IPS-NIHi7 (cell line): Measurements from ENCODE around the gene THG1L.
"Not testable (repeated sequence)": the region's sequence is repeated elsewhere in the genome, so short reads cannot be mapped to it uniquely, and the experiment has no call there.

ENCODE experiments used
- DNase-seq: peaks from one replicate; pipeline ENCODE4 v3.0.0; 2012; ENCODE audit warnings: mixed read lengths; ENCODE audit errors: extremely low spot score

The THG1L gene

GRCh38 chr5:157727858-157728257, 3.4 kb upstream of the THG1L start:
- DNase-seq: not testable (repeated sequence)

GRCh38 chr5:157729858-157730257, 1.4 kb upstream of the THG1L start:
- no peak for DNase-seq

GRCh38 chr5:157730900-157731271, 334 bp upstream of the THG1L start:
- DNase-seq: no peak

GRCh38 chr5:157732130-157732514, 902 bp downstream of the THG1L start:
- DNase-seq: no peak

- no peak for DNase-seq
Measured at GRCh38 chr5:157732596-157733262, 1.5 kb downstream of the THG1L start.

GRCh38 chr5:157734436-157734835, 3.2 kb downstream of the THG1L start:
- DNase-seq: no peak

- DNase-seq: no peak
Measured at GRCh38 chr5:157735991-157736390, 4.8 kb downstream of the THG1L start.

GRCh38 chr5:157739388-157740228, 8.4 kb downstream of the THG1L start:
- DNase-seq: no peak

GRCh38 chr5:157740229-157740610, 9.0 kb downstream of the THG1L start:
- DNase-seq: peak; percentile 70

- no peak for DNase-seq
Measured at GRCh38 chr5:157741131-157741530, 9.9 kb downstream of the THG1L start.

GRCh38 chr5:157743163-157744050, 12.2 kb downstream of the THG1L start, which contains the start of gene LSM11:
TSS of gene LSM11 (plus strand) at chr5:157743712. CDS start at chr5:157743751, 39 bp downstream.
- peak; percentile 95 for DNase-seq

- DNase-seq: peak; percentile 12
Measured at GRCh38 chr5:157744051-157745011, 13.1 kb downstream of the THG1L start.

- no peak for DNase-seq
Measured at GRCh38 chr5:157745041-157745456, 13.8 kb downstream of the THG1L start.

- DNase-seq: no peak
Measured at GRCh38 chr5:157747173-157747740, 16.0 kb downstream of the THG1L start.

GRCh38 chr5:157747766-157748700, 16.8 kb downstream of the THG1L start:
- DNase-seq: no peak

GRCh38 chr5:157748760-157749461, 17.7 kb downstream of the THG1L start:
- DNase-seq: no peak

- DNase-seq: no peak
Measured at GRCh38 chr5:157749462-157749799, 18.2 kb downstream of the THG1L start.

- no peak for DNase-seq
Measured at GRCh38 chr5:157750320-157750719, 19.1 kb downstream of the THG1L start.

- DNase-seq: no peak
Measured at GRCh38 chr5:157756122-157756521, 24.9 kb downstream of the THG1L start.
